Gastroesophageal sphincter (tissue), 3 donors: Measurements from ENCODE around the gene NAT9.

Source experiments
- CTCF ChIP-seq, 4 experiments: fragments of 200-600 bp in 2 of 4; fragments of 450-650 bp in 2 of 4; sonication (generic) in 1 of 4; IDR thresholded peaks; one replicate each; pipeline ENCODE4 v1.5.1; 2017 to 2019; ENCODE audit warnings: antibody characterized with exemption in 4 of 4, mild to moderate bottlenecking in 2 of 4, moderate library complexity in 2 of 4
- EP300 ChIP-seq: sonication (generic); formaldehyde crosslinking; IDR thresholded peaks from one replicate; pipeline ENCODE4 v1.6.1; 2017; ENCODE audit warnings: antibody characterized with exemption, mild to moderate bottlenecking

- TF ChIP-seq EP300 (no peak), CTCF (IDR thresholded peaks at IDR 0.05) (no peak)
Measured at GRCh38 chr17:74790161-74791058, 14.3 kb upstream of the NAT9 start.
